Glutamatergic neuron (in vitro differentiated cells): ENCODE results near the gene GNB1. TPM values are rescaled to one million over a fixed set of nuclear protein-coding genes. Genes with fewer than 3 reads are reported as not detected.
A peak's percentile ranks its signal among the peaks of the same experiment; 100 is the strongest.

ENCODE experiments used
- DNase-seq: peaks from one replicate; pipeline ENCODE4 v3.0.0; 2022
- H3K27ac Mint-ChIP-seq: one replicate; pipeline ENCODE4 v1.8.0; 2020; ENCODE audit warnings: mild to moderate bottlenecking, mixed read lengths, inconsistent platforms; ENCODE audit not compliant: unreplicated experiment
- H3K27me3 Mint-ChIP-seq: one replicate; pipeline ENCODE4 v1.8.0; 2020; ENCODE audit warnings: mild to moderate bottlenecking, moderate library complexity, mixed read lengths, inconsistent platforms; ENCODE audit not compliant: unreplicated experiment
- H3K36me3 Mint-ChIP-seq: one replicate; pipeline ENCODE4 v1.8.0; 2020; ENCODE audit warnings: mild to moderate bottlenecking, mixed read lengths, inconsistent platforms; ENCODE audit not compliant: unreplicated experiment
- H3K4me1 Mint-ChIP-seq: one replicate; pipeline ENCODE4 v1.8.0; 2020; ENCODE audit warnings: mild to moderate bottlenecking, low read depth, mixed read lengths, inconsistent platforms; ENCODE audit not compliant: unreplicated experiment
- H3K4me3 Mint-ChIP-seq: one replicate; pipeline ENCODE4 v1.8.0; 2020; ENCODE audit warnings: mild to moderate bottlenecking, mixed read lengths, inconsistent platforms; ENCODE audit not compliant: unreplicated experiment
- H3K9me3 Mint-ChIP-seq: one replicate; pipeline ENCODE4 v1.8.0; 2020; ENCODE audit warnings: mild to moderate bottlenecking, moderate library complexity, mixed read lengths, inconsistent platforms; ENCODE audit not compliant: unreplicated experiment
- total RNA-seq: library from RNA; stranded (reverse); fragmentation: NEBNext Ultra II Directional; extraction: Animal tissue kit (Norgen Biotek cat#: 25700); gene quantifications from one replicate; pipeline ENCODE4 v1.2.1, GENCODE V29; 2021; ENCODE audit not compliant: unreplicated experiment
- TF ChIP-seq, protein P1 (sequence below): fragments of 200-600 bp; sonication (generic); IDR thresholded peaks from one replicate; pipeline ENCODE4 v1.5.0; 2021; ENCODE audit not compliant: partially characterized antibody, unreplicated experiment

GNB1 gene
- total RNA-seq, 1 donor from 2014 or later, result 734 TPM

DNA sequence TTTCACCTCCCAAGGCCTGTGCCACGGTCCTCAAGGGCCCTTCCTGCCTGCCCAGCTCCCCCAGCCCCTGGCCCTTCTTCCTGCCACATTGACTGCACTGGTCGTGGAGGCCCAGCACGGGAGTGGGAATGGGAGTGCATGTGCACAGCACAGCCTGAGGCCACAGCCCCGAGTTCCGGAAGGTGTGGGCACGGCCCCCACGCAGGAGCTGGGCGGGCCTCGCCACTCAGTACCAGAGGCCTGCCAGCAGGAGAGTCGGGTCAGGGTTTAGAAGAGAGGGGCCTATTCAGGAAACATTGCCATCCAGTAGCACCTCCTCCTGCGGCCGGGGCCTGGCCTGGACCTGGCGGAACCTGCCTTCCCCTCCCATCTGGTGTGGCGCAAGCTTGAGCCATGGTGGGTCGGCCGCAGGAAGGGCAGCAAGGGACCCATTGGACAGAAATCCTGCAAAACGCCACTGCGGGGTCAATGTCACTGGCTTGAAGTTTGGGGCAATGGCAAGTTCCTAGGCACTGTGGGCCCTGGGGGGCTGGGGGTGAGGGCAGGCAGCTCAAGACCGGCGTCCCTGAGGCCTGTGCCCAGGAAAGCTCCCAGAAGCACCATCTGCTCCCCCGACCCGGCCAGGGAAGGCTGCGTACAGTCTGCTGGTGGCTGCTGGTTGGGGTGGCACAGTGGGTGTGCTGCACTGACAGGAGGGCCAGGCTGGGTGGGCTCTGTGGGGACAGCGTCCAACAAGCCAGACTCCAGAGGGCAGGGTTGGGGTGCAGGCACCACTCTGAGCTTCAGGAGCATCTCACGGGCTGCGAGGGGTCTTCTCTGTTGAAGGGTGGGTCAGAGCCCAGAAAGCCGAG is 29.9 kb upstream of the GNB1 start:
- peak; percentile 12 for DNase-seq
- TF ChIP-seq, protein P1, sequence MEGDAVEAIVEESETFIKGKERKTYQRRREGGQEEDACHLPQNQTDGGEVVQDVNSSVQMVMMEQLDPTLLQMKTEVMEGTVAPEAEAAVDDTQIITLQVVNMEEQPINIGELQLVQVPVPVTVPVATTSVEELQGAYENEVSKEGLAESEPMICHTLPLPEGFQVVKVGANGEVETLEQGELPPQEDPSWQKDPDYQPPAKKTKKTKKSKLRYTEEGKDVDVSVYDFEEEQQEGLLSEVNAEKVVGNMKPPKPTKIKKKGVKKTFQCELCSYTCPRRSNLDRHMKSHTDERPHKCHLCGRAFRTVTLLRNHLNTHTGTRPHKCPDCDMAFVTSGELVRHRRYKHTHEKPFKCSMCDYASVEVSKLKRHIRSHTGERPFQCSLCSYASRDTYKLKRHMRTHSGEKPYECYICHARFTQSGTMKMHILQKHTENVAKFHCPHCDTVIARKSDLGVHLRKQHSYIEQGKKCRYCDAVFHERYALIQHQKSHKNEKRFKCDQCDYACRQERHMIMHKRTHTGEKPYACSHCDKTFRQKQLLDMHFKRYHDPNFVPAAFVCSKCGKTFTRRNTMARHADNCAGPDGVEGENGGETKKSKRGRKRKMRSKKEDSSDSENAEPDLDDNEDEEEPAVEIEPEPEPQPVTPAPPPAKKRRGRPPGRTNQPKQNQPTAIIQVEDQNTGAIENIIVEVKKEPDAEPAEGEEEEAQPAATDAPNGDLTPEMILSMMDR, result no peak
- Mint-ChIP-seq H3K27me3 (no peaks in the 10 kb centered on the region), H3K9me3 (peaks cover 2% of the 10 kb centered on the region), H3K4me3 (no peak overlapping the region), H3K27ac (no peak overlapping the region), H3K36me3 (no peaks in the 10 kb centered on the region), H3K4me1 (no peaks in the 10 kb centered on the region)

DNA sequence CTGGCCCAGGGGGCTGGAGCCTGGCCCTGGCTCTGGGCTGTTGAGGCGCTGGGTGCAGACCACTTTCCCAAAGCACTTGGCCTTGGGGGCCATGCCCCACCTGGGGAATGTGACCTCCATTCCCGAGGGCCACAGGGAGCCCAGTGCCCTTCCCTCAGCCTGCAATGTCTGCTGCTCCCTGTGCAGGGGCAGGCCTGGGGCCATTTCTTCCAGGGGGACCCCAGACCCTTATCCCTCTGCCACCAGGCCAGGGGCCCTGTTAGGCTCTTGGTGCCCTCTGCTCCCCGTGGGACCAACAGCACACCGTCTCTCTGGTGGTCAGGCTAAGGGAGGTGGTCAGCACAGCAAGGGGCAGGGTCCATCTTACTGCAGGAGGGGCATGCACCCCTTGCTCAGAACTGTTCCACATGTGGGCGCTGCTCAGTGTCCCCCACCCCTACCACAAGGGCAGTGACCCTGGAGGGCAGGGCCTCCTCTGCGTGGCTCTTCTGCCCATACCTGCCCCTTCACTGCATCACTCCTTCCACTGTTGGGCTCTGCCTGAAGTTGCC is 29.2 kb upstream of the GNB1 start:
- H3K4me1 Mint-ChIP-seq, result peaks cover under 1% of the 10 kb centered on the region
- H3K4me3 Mint-ChIP-seq, result no peak overlapping the region
- no peak overlapping the region for H3K27ac Mint-ChIP-seq
- peaks cover 2% of the 10 kb centered on the region for H3K9me3 Mint-ChIP-seq
- DNase-seq, result no peak
- no peaks in the 10 kb centered on the region for H3K36me3 Mint-ChIP-seq
- TF ChIP-seq, protein P1, result no peak
- no peaks in the 10 kb centered on the region for H3K27me3 Mint-ChIP-seq

DNA sequence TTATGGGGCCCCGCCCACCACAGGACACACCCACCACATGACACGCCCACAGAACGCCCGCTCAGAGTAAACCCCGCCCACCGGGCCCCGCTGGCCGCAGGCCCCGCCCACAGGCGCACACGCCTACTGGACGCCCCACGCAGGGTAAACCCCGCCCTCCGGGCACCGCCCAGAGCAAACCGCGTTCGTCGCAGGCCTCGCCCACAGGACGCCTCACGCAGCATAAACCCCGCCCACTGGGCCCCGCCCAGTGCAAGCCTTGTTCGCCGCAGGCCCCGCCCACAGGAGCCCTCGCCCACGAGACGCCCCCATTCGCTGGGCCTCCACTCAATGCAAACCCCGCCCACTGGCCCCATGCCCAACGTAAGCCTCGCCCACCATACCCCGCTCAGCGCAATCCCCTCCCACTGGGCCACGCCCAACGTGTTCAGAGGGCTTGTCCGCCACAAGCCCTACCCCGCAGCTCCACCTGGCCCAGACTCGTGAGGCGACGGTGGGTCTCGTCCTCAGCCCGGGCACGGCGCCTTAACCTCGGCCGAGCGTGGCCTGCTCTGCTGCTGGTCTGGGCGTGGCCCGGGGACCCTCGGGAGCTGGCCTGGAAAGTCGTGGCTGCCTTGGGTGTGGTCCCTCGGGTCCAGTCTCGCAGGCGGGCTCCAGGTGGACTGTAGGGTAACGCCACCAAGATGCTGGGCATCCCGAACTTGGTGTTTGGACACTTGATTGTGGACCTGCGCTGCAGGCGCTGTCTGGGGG is 28.6 kb upstream of the GNB1 start:
- peak; percentile 100 for DNase-seq
- Mint-ChIP-seq H3K9me3 (no peaks in the 10 kb centered on the region), H3K36me3 (no peaks in the 10 kb centered on the region), H3K4me3 (no peak overlapping the region), H3K4me1 (peaks cover 2% of the 10 kb centered on the region), H3K27me3 (no peaks in the 10 kb centered on the region), H3K27ac (no peak overlapping the region)
- TF ChIP-seq, protein P1, result no peak

DNA sequence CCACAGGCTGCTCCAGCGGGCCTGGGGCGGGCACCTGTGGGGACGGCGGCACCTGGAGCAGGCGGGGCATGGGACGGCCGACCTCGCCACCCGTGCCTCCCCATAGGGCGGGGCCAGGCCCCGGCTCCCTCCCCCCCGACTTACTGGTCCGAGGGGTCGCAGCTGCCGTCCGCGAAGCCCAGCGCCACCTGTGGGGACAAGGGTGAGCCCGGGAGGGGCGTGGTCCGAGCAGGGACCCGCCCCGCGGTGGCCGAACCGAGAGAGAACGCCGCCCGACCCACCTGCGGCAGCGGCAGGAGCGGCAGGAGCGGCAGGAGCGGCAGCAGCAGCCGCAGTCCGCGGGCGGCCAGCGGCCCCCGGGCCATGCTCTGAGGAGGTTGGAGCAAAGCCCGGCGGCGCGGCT is 28.0 kb upstream of the GNB1 start, which contains the start of gene TMEM52:
TMEM52 (minus strand) TSS at position 379 of the 403 bp plus-strand sequence; CDS start at position 365, 14 bp downstream.
- H3K27me3 Mint-ChIP-seq, result peaks cover under 1% of the 10 kb centered on the region
- DNase-seq, result no peak
- no peaks in the 10 kb centered on the region for H3K36me3 Mint-ChIP-seq
- TF ChIP-seq, protein P1, result no peak
- H3K4me1 Mint-ChIP-seq, result peaks cover 2% of the 10 kb centered on the region
- H3K9me3 Mint-ChIP-seq, result no peaks in the 10 kb centered on the region
- no peak within 1 kb of the TSS for H3K27ac Mint-ChIP-seq
- no peak within 1 kb of the TSS for H3K4me3 Mint-ChIP-seq
